ENCODE results near the gene PMS1.

The PMS1 gene

DNA sequence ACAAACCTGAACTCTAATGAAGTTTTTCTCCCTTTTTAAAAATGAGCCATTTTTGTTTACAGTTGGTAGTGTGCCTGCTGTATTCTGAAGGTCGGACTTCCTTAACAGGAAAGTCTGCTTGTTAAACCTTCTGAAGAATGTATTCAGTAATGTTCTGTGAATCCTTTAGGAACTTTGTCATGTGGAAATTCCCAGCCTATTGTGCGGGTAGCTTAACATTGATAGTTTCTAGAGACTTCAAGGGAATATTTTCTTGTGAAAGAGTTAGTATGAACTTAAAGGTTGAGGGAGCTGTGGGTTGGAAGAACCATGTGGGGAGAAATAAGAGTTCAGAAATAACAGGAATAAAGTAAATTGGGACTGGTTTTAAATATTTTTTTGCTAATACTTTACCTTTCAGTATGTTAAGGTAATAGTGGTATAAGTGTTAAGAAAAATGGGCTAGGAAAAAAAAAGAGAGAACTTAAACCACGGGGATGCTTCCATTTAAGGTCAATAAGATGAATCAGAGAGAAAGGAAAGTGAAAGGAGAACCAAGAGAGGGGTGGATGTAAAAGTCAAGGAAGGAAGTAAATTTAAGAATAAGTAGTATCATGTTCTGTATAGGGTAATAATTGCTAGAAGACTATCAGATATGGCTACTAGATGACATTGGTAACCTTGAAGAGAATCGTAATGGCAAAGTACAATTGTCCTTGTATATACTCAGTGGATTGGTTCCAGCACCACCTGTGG lies 90.5 kb downstream of the PMS1 start:
- TF ChIP-seq EZH2 (IDR thresholded peaks at IDR 0.05; ENCODE audit: borderline replicate concordance, low read length) (no peak), CTCF (IDR thresholded peaks at IDR 0.05; ENCODE audit: low read length) (no peak)
- H3K27me3 ChIP-seq (ENCODE audit: insufficient read depth, low read length), result no peaks in the 10 kb centered on the region
- H3K9me3 ChIP-seq (ENCODE audit: low read length), result no peaks in the 10 kb centered on the region
- H3K79me2 ChIP-seq (ENCODE audit: insufficient read depth, low read length), result no peaks in the 10 kb centered on the region
- H2AFZ ChIP-seq (ENCODE audit: low read length), result no peak overlapping the region
- H3F3A ChIP-seq (ENCODE audit: insufficient read depth, low read length), result no peaks in the 10 kb centered on the region
- H4K20me1 ChIP-seq (ENCODE audit: insufficient read depth, low read length), result no peaks in the 10 kb centered on the region
- no peak overlapping the region for H3K4me3 ChIP-seq (ENCODE audit: low read depth, low read length, poor library complexity, severe bottlenecking)
- no peak overlapping the region for H3K9ac ChIP-seq (ENCODE audit: low read length)
- H3K9me2 ChIP-seq (ENCODE audit: low read depth, low read length), result no peaks in the 10 kb centered on the region
- H3K4me1 ChIP-seq (ENCODE audit: insufficient read depth, low read length, severe bottlenecking), result no peaks in the 10 kb centered on the region
- H3K4me2 ChIP-seq (ENCODE audit: low read length), result no peak overlapping the region
- peaks cover 15% of the 10 kb centered on the region; the same call in 1 of the 2 replicates for H3K36me3 ChIP-seq (ENCODE audit: insufficient read depth, low read length)
- no peak overlapping the region for H3K27ac ChIP-seq (ENCODE audit: low read depth, low read length, poor library complexity, severe bottlenecking)

DNA sequence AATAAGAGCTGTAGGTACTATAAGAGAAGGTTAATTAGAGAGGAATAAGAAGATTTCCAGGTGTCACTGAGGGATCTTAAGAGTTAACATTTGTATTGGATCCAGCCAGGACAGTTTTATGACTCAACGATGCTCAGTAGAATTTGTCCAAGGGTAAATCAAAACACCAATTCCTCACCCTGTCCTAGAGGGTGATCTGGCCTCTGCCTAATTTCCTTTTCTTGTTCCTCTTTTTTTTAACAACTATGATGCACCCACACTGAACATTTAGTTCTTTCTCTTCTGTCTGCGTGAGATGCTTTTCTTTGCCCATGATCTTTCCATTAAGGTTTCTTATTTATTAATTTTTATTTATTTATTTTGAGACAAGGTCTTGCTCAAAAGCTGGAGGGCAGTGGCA lies 92.0 kb downstream of the PMS1 start:
- H3K9ac ChIP-seq (ENCODE audit: low read length), result no peak overlapping the region
- no peaks in the 10 kb centered on the region for H3F3A ChIP-seq (ENCODE audit: insufficient read depth, low read length)
- no peaks in the 10 kb centered on the region for H3K9me2 ChIP-seq (ENCODE audit: low read depth, low read length)
- no peak overlapping the region for H3K4me2 ChIP-seq (ENCODE audit: low read length)
- no peaks in the 10 kb centered on the region for H3K79me2 ChIP-seq (ENCODE audit: insufficient read depth, low read length)
- H3K9me3 ChIP-seq (ENCODE audit: low read length), result no peaks in the 10 kb centered on the region
- no peak for TF ChIP-seq EZH2 (IDR thresholded peaks at IDR 0.05; ENCODE audit: borderline replicate concordance, low read length)
- no peak for TF ChIP-seq CTCF (IDR thresholded peaks at IDR 0.05; ENCODE audit: low read length)
- no peak overlapping the region for H2AFZ ChIP-seq (ENCODE audit: low read length)
- H3K27me3 ChIP-seq (ENCODE audit: insufficient read depth, low read length), result no peaks in the 10 kb centered on the region
- H4K20me1 ChIP-seq (ENCODE audit: insufficient read depth, low read length), result no peaks in the 10 kb centered on the region
- no peaks in the 10 kb centered on the region for H3K4me1 ChIP-seq (ENCODE audit: insufficient read depth, low read length, severe bottlenecking)
- no peak overlapping the region for H3K27ac ChIP-seq (ENCODE audit: low read depth, low read length, poor library complexity, severe bottlenecking)
- peaks cover 15% of the 10 kb centered on the region; the same call in 1 of the 2 replicates for H3K36me3 ChIP-seq (ENCODE audit: insufficient read depth, low read length)
- H3K4me3 ChIP-seq (ENCODE audit: low read depth, low read length, poor library complexity, severe bottlenecking), result no peak overlapping the region

GRCh38 chr2:189879716-189880081 lies 95.4 kb downstream of the PMS1 start:
- Histone ChIP-seq H2AFZ (ENCODE audit: low read length) (no peak overlapping the region), H3K27me3 (ENCODE audit: insufficient read depth, low read length) (no peaks in the 10 kb centered on the region), H3K9ac (ENCODE audit: low read length) (no peak overlapping the region), H3K27ac (ENCODE audit: low read depth, low read length, poor library complexity, severe bottlenecking) (no peak overlapping the region), H3F3A (ENCODE audit: insufficient read depth, low read length) (no peaks in the 10 kb centered on the region), H3K36me3 (ENCODE audit: insufficient read depth, low read length) (peaks cover 13% of the 10 kb centered on the region; the same call in 1 of the 2 replicates), H3K9me3 (ENCODE audit: low read length) (no peaks in the 10 kb centered on the region), H3K4me1 (ENCODE audit: insufficient read depth, low read length, severe bottlenecking) (no peaks in the 10 kb centered on the region), H4K20me1 (ENCODE audit: insufficient read depth, low read length) (no peaks in the 10 kb centered on the region), H3K4me3 (ENCODE audit: low read depth, low read length, poor library complexity, severe bottlenecking) (no peak overlapping the region), H3K79me2 (ENCODE audit: insufficient read depth, low read length) (no peaks in the 10 kb centered on the region), H3K9me2 (ENCODE audit: low read depth, low read length) (no peaks in the 10 kb centered on the region), H3K4me2 (ENCODE audit: low read length) (no peak overlapping the region)
- no peak for TF ChIP-seq CTCF (IDR thresholded peaks at IDR 0.05; ENCODE audit: low read length)
- TF ChIP-seq EZH2 (IDR thresholded peaks at IDR 0.05; ENCODE audit: borderline replicate concordance, low read length), result no peak

All from OCI-LY1 (cell line).